ENCODE measurements around the gene CCL5.

DNA sequence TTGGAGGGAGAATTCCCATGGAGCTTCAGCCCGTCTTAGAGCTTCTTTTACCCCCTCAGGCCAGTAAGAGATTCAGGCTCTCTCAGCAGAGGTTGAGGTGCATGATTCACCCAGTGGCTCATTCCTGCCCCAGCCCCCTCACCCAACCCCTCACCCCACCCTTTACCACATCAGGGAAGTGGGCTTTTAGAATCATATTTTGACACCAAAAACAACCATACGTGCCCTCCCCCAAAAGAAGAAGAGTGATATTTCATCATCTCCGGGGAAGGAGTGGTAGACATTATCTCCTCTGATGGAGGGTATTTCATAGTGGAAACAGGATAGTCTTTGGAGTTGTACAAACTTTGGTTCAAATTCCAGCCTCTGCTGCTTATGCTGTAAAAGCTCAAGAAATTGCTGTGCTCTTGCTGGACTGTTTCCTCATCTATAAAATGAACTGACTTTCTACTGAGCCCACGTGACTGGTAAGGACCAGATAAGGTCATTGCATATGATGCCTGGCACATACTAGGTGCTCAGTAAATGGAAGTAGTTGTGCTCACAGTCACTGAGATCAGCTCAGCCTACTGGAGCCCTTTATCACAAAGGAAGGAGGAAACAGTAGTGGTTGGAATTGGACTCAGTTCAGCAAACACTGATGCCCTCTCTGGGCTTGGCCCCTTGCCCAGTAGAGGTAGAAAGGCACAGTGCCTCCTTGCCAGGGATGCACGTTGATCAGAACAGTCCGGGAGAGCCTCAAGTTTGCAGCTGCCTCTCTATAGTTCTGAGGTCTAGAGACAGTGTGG lies 18.3 kb upstream of the CCL5 start:
- no peak for TF ChIP-seq POLR2A (IDR thresholded peaks at IDR 0.05)
- TF ChIP-seq, protein P1, sequence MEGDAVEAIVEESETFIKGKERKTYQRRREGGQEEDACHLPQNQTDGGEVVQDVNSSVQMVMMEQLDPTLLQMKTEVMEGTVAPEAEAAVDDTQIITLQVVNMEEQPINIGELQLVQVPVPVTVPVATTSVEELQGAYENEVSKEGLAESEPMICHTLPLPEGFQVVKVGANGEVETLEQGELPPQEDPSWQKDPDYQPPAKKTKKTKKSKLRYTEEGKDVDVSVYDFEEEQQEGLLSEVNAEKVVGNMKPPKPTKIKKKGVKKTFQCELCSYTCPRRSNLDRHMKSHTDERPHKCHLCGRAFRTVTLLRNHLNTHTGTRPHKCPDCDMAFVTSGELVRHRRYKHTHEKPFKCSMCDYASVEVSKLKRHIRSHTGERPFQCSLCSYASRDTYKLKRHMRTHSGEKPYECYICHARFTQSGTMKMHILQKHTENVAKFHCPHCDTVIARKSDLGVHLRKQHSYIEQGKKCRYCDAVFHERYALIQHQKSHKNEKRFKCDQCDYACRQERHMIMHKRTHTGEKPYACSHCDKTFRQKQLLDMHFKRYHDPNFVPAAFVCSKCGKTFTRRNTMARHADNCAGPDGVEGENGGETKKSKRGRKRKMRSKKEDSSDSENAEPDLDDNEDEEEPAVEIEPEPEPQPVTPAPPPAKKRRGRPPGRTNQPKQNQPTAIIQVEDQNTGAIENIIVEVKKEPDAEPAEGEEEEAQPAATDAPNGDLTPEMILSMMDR (IDR thresholded peaks at IDR 0.05) = no peak
